ENCODE results near the gene N4BP2.

N4BP2 gene

DNA sequence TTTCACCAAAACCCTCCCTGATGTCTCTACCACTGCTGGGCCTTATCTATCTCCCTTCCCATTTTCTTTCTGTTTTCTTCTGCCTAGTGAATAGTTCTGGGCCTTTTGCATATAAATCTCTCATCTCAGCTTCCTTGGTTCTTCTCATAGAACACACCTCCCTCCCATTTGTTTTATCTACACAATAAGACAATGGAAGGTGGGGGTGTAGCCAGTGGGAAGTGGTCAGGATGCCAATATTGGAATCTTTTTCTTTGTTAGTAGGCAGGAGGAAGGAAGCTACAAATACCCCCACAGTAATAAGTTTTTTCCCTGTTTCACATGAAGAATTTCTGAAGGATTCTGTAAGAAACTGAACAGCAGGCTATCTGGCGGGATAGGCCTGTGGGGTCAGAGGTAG is 109.3 kb downstream of the N4BP2 start:
- Histone ChIP-seq H3K36me3 (ENCODE audit: insufficient read depth) (no peaks in the 10 kb centered on the region), H3K9ac (no peak overlapping the region), H3K79me2 (ENCODE audit: insufficient read depth, low read depth) (no peaks in the 10 kb centered on the region), H3K27me3 (ENCODE audit: insufficient read depth, low read depth) (no peaks in the 10 kb centered on the region), H2AFZ (ENCODE audit: low read depth) (no peak overlapping the region), H3K4me3 (IDR thresholded peaks at IDR 0.05; ENCODE audit: insufficient read depth, low read depth, low read length) (no peak overlapping the region), H3K4me1 (ENCODE audit: low read depth, poor library complexity, severe bottlenecking) (no peaks in the 10 kb centered on the region), H3K27ac (no peak overlapping the region), H3K4me2 (no peak overlapping the region), H4K20me1 (ENCODE audit: insufficient read depth) (no peaks in the 10 kb centered on the region)
- TF ChIP-seq, protein P1, sequence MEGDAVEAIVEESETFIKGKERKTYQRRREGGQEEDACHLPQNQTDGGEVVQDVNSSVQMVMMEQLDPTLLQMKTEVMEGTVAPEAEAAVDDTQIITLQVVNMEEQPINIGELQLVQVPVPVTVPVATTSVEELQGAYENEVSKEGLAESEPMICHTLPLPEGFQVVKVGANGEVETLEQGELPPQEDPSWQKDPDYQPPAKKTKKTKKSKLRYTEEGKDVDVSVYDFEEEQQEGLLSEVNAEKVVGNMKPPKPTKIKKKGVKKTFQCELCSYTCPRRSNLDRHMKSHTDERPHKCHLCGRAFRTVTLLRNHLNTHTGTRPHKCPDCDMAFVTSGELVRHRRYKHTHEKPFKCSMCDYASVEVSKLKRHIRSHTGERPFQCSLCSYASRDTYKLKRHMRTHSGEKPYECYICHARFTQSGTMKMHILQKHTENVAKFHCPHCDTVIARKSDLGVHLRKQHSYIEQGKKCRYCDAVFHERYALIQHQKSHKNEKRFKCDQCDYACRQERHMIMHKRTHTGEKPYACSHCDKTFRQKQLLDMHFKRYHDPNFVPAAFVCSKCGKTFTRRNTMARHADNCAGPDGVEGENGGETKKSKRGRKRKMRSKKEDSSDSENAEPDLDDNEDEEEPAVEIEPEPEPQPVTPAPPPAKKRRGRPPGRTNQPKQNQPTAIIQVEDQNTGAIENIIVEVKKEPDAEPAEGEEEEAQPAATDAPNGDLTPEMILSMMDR (conservative IDR thresholded peaks at IDR 0.05; ENCODE audit: low read depth, low read length) = no peak

DNA sequence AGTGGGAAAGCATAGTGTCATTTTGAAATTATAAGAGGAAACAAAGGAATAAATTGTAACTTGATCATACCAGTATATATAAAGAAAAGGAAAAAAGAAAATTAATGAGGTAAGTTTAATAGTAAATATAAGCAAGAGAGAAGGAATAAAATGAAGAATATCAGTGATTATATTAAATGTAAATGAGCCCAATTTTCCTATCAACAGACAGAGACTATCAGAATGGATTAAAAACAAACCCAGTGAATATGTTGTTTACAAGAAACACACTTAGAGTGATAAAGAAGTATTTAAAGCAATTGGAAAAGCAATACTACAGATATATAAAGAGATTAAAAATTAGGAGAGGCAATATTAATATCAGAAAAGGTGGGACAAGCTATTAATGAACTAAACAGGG is 111.4 kb downstream of the N4BP2 start:
- Histone ChIP-seq H4K20me1 (ENCODE audit: insufficient read depth) (no peaks in the 10 kb centered on the region), H3K27me3 (ENCODE audit: insufficient read depth, low read depth) (no peaks in the 10 kb centered on the region), H3K4me3 (IDR thresholded peaks at IDR 0.05; ENCODE audit: insufficient read depth, low read depth, low read length) (no peak overlapping the region), H3K27ac (no peak overlapping the region), H3K79me2 (ENCODE audit: insufficient read depth, low read depth) (no peaks in the 10 kb centered on the region), H2AFZ (ENCODE audit: low read depth) (no peak overlapping the region), H3K9ac (no peak overlapping the region), H3K4me2 (no peak overlapping the region), H3K36me3 (ENCODE audit: insufficient read depth) (no peaks in the 10 kb centered on the region), H3K4me1 (ENCODE audit: low read depth, poor library complexity, severe bottlenecking) (no peaks in the 10 kb centered on the region)
- TF ChIP-seq, protein P1 (conservative IDR thresholded peaks at IDR 0.05; ENCODE audit: low read depth, low read length) = no peak

DNA sequence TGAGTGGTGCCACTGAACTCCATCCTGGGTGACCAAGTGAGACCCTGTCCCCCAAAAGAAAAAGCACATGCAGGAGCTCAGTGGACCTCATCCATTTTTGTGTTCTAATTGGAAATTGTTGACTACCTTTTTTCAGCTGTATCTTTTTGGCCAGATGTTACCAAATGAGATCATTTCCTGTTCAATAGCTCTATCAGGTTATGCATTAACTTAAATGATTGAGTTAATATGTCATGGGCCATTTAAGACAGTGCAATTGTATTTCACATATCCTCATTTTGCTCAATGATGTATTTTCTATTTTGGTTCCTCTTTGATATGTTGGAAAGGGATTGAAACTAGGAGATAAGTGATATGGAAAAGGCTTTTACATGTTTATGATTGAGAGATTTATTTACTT is 113.9 kb downstream of the N4BP2 start:
- H2AFZ ChIP-seq (ENCODE audit: low read depth) = no peak overlapping the region
- no peaks in the 10 kb centered on the region for H3K36me3 ChIP-seq (ENCODE audit: insufficient read depth)
- no peaks in the 10 kb centered on the region for H3K79me2 ChIP-seq (ENCODE audit: insufficient read depth, low read depth)
- no peak overlapping the region for H3K4me3 ChIP-seq (IDR thresholded peaks at IDR 0.05; ENCODE audit: insufficient read depth, low read depth, low read length)
- H3K9ac ChIP-seq = no peak overlapping the region
- H3K4me1 ChIP-seq (ENCODE audit: low read depth, poor library complexity, severe bottlenecking) = no peaks in the 10 kb centered on the region
- no peaks in the 10 kb centered on the region for H3K27me3 ChIP-seq (ENCODE audit: insufficient read depth, low read depth)
- H4K20me1 ChIP-seq (ENCODE audit: insufficient read depth) = no peaks in the 10 kb centered on the region
- TF ChIP-seq, protein P1 (conservative IDR thresholded peaks at IDR 0.05; ENCODE audit: low read depth, low read length) = no peak
- H3K4me2 ChIP-seq = no peak overlapping the region
- H3K27ac ChIP-seq = no peak overlapping the region

DNA sequence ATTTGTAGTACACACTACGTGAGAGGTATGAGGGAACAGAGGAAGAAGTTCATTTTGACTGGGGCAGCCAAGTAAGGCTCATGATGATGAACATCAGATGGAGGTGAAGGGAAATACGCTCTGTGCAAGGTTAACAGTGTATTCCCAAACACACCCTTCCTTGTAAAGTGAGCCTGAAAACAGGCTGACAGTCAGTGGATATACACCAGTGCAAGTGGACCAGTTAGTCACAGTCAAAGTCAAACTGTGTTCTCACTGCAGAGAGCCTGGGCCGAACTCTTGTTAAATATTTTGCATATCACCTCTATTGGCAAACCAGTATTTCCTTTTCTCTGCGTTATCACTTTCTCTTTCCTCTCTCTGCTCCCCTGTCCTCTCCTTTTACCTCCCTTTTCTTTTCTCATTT is 116.8 kb downstream of the N4BP2 start:
- no peak overlapping the region for H3K27ac ChIP-seq
- no peaks in the 10 kb centered on the region for H3K36me3 ChIP-seq (ENCODE audit: insufficient read depth)
- no peak overlapping the region for H3K9ac ChIP-seq
- H3K4me3 ChIP-seq (IDR thresholded peaks at IDR 0.05; ENCODE audit: insufficient read depth, low read depth, low read length) = no peak overlapping the region
- no peak overlapping the region for H2AFZ ChIP-seq (ENCODE audit: low read depth)
- no peaks in the 10 kb centered on the region for H3K79me2 ChIP-seq (ENCODE audit: insufficient read depth, low read depth)
- no peaks in the 10 kb centered on the region for H3K4me1 ChIP-seq (ENCODE audit: low read depth, poor library complexity, severe bottlenecking)
- TF ChIP-seq, protein P1 (conservative IDR thresholded peaks at IDR 0.05; ENCODE audit: low read depth, low read length) = no peak
- H3K27me3 ChIP-seq (ENCODE audit: insufficient read depth, low read depth) = no peaks in the 10 kb centered on the region
- H3K4me2 ChIP-seq = no peak overlapping the region
- no peaks in the 10 kb centered on the region for H4K20me1 ChIP-seq (ENCODE audit: insufficient read depth)

Data from KMS-11 (cell line).